ENCODE results near the gene ASPA. TPM values are rescaled to one million over a fixed set of nuclear protein-coding genes. Genes with fewer than 3 reads are reported as not detected.
A peak's percentile ranks its signal among the peaks of the same experiment; 100 is the strongest.

ASPA gene
- polyA plus RNA-seq, 1 donor (not counting 4 experiments of a cell fraction or from before 2014, with no cell fraction given) = not detected

GRCh38 chr17:3440451-3440850 lies 35.3 kb upstream of the ASPA start:
- Histone ChIP-seq H3K4me3 (ENCODE audit: control insufficient read depth in 2 of 3, extremely low read depth in 1 of 3, insufficient read depth in 2 of 3, low read depth in 1 of 3, low read length in 3 of 3) (no peak overlapping the region), H3K9me3 (ENCODE audit: control insufficient read depth, low read depth, low read length) (no peaks in the 10 kb centered on the region), H3K27ac (ENCODE audit: control insufficient read depth, insufficient read depth, low read length) (no peak overlapping the region), H3K9me1 (ENCODE audit: control insufficient read depth, extremely low read depth, insufficient read depth, low read length) (no peaks in the 10 kb centered on the region), H4K20me1 (ENCODE audit: control insufficient read depth, extremely low read depth, insufficient read depth, low read length) (no peaks in the 10 kb centered on the region), H3K9ac (ENCODE audit: control insufficient read depth, extremely low read depth, insufficient read depth, low read length) (no peak overlapping the region), H2AFZ (ENCODE audit: control insufficient read depth, low read length) (no peak overlapping the region), H3K4me2 (ENCODE audit: control insufficient read depth, extremely low read depth, insufficient read depth, low read depth, low read length) (no peak overlapping the region), H3K79me2 (ENCODE audit: control insufficient read depth, insufficient read depth, low read length) (no peaks in the 10 kb centered on the region), H3K36me3 (ENCODE audit: control insufficient read depth in 2 of 2, extremely low read depth in 1 of 2, insufficient read depth in 2 of 2, low read length in 2 of 2) (no peaks in the 10 kb centered on the region), H3K27me3 (ENCODE audit: control insufficient read depth, extremely low read depth, insufficient read depth, low read length) (no peaks in the 10 kb centered on the region), H3K4me1 (ENCODE audit: control insufficient read depth, extremely low read depth, insufficient read depth, low read length) (no peaks in the 10 kb centered on the region)
- FAIRE-seq (no peak), DNase-seq (ENCODE audit: low read depth, low spot score) (no peak)
- dilution Hi-C loops (cut with MboI; ENCODE audit: extremely low pct_ligation_motif_present, low sequenced_read_pairs) = no loop called here
- TF ChIP-seq, protein P1, sequence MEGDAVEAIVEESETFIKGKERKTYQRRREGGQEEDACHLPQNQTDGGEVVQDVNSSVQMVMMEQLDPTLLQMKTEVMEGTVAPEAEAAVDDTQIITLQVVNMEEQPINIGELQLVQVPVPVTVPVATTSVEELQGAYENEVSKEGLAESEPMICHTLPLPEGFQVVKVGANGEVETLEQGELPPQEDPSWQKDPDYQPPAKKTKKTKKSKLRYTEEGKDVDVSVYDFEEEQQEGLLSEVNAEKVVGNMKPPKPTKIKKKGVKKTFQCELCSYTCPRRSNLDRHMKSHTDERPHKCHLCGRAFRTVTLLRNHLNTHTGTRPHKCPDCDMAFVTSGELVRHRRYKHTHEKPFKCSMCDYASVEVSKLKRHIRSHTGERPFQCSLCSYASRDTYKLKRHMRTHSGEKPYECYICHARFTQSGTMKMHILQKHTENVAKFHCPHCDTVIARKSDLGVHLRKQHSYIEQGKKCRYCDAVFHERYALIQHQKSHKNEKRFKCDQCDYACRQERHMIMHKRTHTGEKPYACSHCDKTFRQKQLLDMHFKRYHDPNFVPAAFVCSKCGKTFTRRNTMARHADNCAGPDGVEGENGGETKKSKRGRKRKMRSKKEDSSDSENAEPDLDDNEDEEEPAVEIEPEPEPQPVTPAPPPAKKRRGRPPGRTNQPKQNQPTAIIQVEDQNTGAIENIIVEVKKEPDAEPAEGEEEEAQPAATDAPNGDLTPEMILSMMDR (optimal IDR thresholded peaks at IDR 0.05 in 1 of 3, IDR thresholded peaks at IDR 0.05 in 1 of 3, conservative IDR thresholded peaks at IDR 0.05 in 1 of 3; ENCODE audit: extremely low read depth in 1 of 3, insufficient read depth in 2 of 3, low read length in 3 of 3) = no peak
- no peak for TF ChIP-seq EZH2 (IDR thresholded peaks at IDR 0.05; ENCODE audit: low read length)

- Histone ChIP-seq H3K9me3 (ENCODE audit: control insufficient read depth, low read depth, low read length) (no peaks in the 10 kb centered on the region), H3K79me2 (ENCODE audit: control insufficient read depth, insufficient read depth, low read length) (no peaks in the 10 kb centered on the region), H4K20me1 (ENCODE audit: control insufficient read depth, extremely low read depth, insufficient read depth, low read length) (no peaks in the 10 kb centered on the region), H3K36me3 (ENCODE audit: control insufficient read depth in 2 of 2, extremely low read depth in 1 of 2, insufficient read depth in 2 of 2, low read length in 2 of 2) (no peaks in the 10 kb centered on the region), H3K4me2 (ENCODE audit: control insufficient read depth, extremely low read depth, insufficient read depth, low read depth, low read length) (no peak overlapping the region), H3K4me3 (ENCODE audit: control insufficient read depth in 2 of 3, extremely low read depth in 1 of 3, insufficient read depth in 2 of 3, low read depth in 1 of 3, low read length in 3 of 3) (no peak overlapping the region), H2AFZ (ENCODE audit: control insufficient read depth, low read length) (no peak overlapping the region), H3K4me1 (ENCODE audit: control insufficient read depth, extremely low read depth, insufficient read depth, low read length) (peaks cover 2% of the 10 kb centered on the region), H3K9ac (ENCODE audit: control insufficient read depth, extremely low read depth, insufficient read depth, low read length) (no peak overlapping the region), H3K9me1 (ENCODE audit: control insufficient read depth, extremely low read depth, insufficient read depth, low read length) (no peaks in the 10 kb centered on the region), H3K27me3 (ENCODE audit: control insufficient read depth, extremely low read depth, insufficient read depth, low read length) (no peaks in the 10 kb centered on the region), H3K27ac (ENCODE audit: control insufficient read depth, insufficient read depth, low read length) (no peak overlapping the region)
- TF ChIP-seq, protein P1 (optimal IDR thresholded peaks at IDR 0.05 in 1 of 3, IDR thresholded peaks at IDR 0.05 in 1 of 3, conservative IDR thresholded peaks at IDR 0.05 in 1 of 3; ENCODE audit: extremely low read depth in 1 of 3, insufficient read depth in 2 of 3, low read length in 3 of 3) = peak in 1 of 3 experiments; percentile 45
- no peak for TF ChIP-seq EZH2 (IDR thresholded peaks at IDR 0.05; ENCODE audit: low read length)
- dilution Hi-C loops (cut with MboI; ENCODE audit: extremely low pct_ligation_motif_present, low sequenced_read_pairs) = no loop called here
- DNase-seq (ENCODE audit: low read depth, low spot score) (no peak), FAIRE-seq (no peak)
Measured at GRCh38 chr17:3447625-3448024, 28.2 kb upstream of the ASPA start.
